22Rv1 (cell line): ENCODE results near the gene ST7L.
"Not testable (repeated sequence)": the region's sequence is repeated elsewhere in the genome, so short reads cannot be mapped to it uniquely, and the experiment has no call there.

Experiments used
- H3K27ac ChIP-seq: fragments of 450-650 bp; 2 replicates; pipeline ENCODE4 v1.5.1; 2017
- ZFX ChIP-seq: fragments of 450-650 bp; IDR thresholded peaks from 2 replicates; pipeline ENCODE4 v1.6.1; 2017; ENCODE audit warnings: antibody characterized with exemption, borderline replicate concordance
- TF ChIP-seq, protein P1 (sequence below): fragments of 450-650 bp; IDR thresholded peaks from 2 replicates; pipeline ENCODE4 v1.5.1; 2017; ENCODE audit warnings: mild to moderate bottlenecking

The ST7L gene

DNA sequence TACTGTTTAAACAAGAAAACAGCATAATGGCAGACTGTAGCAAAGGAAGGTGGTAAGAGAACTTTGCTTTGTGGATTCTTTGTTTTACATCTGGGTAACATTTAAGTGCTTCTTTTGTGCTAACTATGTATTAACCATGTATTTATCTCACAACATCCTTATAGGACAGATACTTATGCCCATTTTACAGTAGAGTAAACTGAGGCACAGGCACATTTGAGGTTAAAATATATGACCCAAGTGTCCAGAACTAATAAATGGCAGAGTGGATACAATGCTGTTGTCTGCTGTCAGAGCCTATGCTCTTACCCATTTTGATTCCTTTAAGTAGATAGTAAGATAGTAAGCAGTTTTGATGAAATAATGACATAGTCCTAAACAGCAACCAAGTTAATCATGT lies 7.9 kb upstream of the ST7L start:
- no peak overlapping the region for H3K27ac ChIP-seq
- TF ChIP-seq ZFX = no peak
- TF ChIP-seq, protein P1, sequence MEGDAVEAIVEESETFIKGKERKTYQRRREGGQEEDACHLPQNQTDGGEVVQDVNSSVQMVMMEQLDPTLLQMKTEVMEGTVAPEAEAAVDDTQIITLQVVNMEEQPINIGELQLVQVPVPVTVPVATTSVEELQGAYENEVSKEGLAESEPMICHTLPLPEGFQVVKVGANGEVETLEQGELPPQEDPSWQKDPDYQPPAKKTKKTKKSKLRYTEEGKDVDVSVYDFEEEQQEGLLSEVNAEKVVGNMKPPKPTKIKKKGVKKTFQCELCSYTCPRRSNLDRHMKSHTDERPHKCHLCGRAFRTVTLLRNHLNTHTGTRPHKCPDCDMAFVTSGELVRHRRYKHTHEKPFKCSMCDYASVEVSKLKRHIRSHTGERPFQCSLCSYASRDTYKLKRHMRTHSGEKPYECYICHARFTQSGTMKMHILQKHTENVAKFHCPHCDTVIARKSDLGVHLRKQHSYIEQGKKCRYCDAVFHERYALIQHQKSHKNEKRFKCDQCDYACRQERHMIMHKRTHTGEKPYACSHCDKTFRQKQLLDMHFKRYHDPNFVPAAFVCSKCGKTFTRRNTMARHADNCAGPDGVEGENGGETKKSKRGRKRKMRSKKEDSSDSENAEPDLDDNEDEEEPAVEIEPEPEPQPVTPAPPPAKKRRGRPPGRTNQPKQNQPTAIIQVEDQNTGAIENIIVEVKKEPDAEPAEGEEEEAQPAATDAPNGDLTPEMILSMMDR = no peak

DNA sequence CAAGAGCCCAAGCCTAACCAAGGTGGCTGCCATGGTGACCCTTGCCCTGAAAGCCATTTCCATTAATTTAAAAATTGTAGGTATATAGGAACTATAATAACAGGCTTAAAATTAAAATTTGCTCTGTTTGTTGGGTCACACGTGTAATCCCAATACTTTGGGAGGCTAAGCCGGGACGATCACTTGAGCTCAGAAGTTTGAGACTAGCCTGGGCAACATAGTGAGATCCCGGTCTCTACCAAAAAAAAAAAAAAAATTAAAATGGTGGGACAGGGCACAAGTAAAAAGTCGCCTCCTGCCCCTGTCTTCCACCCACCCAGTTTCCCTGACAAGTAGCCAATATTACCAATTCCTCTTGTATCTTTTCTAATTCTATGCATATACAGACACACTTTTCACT lies 7.3 kb upstream of the ST7L start:
- TF ChIP-seq, protein P1 = no peak
- no peak for TF ChIP-seq ZFX
- H3K27ac ChIP-seq = no peak overlapping the region

DNA sequence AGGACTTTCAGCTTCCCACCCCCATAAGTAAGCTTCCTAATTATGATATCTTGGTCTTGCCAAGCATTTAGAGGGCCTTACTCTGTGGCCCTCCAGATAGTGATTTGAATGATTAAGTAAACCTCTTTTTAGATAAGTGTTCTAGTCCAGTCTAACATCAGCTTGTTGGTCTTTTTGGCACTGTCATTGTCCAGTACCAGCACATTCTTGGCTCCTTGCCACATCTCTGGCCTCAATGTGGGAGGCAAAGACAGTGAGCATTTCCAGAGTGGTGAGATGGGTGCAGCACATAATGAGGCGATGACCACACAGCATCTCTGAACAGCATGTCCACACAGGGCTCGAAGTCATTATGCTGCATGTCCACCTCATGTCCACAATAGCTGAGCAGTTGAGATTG lies 6.8 kb upstream of the ST7L start:
- H3K27ac ChIP-seq = no peak overlapping the region
- TF ChIP-seq ZFX = no peak
- TF ChIP-seq, protein P1 = no peak

DNA sequence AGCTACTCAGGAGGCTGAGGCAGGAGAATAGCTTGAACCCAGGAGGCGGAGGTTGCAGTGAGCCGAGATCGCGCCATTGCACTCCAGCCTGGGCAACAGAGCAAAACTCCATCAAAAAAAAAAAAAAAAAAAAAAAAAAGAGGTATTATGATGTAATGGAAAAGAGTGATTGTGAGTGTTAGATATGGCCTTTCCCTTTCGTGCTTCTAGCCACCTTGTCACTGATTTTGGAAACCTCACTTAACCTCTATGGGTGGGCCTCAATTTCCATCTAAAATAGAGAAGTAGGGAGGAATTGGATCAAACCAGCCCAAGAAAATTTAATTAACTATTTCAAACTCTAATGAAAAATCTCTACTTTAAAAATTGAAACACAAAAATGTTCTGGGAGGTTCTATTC lies 5.6 kb upstream of the ST7L start:
- H3K27ac ChIP-seq = not testable (repeated sequence)

DNA sequence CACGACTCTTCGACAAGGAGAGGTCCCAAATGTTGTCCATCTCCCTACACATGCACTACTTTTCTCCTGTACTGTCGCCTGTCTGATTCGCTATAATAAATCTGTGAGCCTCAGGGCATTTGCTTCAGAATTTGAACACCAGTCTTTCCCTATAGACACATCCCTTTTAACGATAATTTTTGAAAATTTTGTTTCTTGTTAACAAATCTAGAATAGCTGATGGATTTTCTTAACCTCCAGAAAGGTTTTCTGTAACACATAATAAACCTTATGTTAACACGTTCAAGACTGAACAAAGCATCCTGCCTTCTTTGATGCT lies 1.4 kb upstream of the ST7L start:
- H3K27ac ChIP-seq = peak overlapping the region; percentile 95

DNA sequence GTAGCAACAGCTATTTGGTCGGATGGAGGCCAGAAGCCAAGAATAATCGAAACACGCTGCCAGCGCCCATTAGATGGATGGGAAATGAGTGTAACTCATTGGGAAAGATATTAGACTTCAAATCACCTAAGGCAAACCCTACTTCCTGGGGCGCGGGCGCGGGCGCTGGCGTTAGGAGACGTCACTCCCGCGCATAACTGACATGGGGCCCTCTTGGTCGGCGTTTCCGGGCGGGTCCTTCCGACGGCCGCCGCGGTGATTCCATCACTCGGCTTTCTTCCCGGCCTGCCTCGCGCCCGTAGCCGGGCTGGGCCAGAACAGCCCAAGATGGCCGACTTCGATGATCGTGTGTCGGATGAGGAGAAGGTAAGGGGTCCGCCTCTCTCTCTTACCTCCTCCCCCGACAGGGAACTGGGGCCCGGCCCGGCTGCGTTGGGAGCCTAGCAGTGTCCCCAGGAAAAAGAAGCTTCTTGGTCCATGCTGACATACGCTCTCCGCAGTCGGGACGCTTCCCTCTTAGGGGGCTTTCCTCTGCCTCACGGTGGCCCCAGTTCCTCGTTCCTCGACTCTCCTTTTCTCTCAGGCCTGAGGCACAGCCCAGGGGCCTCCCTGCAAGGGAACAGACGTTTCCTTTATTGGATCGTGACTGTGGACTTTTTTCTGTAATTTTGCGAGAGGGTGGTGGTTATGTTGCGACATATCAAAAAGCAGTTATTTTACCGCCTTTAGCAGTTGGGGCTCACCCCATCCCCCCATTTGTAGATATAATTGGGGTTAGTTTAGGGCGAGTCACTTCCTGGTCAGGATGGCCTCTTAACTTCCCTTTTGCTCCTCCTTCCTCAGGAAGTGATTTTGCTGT lies 806 bp upstream of the ST7L start, which contains the start of gene CAPZA1:
TSS of gene CAPZA1 (plus strand) at position 315 of the 859 bp plus-strand sequence. CDS start at position 328, 13 bp downstream.
- peak within 1 kb of the TSS; percentile 95 for H3K27ac ChIP-seq
- no peak for TF ChIP-seq ZFX
- TF ChIP-seq, protein P1 = no peak

More for the DNA sequence above, 1.4 kb upstream of the ST7L start:
- TF ChIP-seq ZFX = no peak
- TF ChIP-seq, protein P1 = no peak

DNA sequence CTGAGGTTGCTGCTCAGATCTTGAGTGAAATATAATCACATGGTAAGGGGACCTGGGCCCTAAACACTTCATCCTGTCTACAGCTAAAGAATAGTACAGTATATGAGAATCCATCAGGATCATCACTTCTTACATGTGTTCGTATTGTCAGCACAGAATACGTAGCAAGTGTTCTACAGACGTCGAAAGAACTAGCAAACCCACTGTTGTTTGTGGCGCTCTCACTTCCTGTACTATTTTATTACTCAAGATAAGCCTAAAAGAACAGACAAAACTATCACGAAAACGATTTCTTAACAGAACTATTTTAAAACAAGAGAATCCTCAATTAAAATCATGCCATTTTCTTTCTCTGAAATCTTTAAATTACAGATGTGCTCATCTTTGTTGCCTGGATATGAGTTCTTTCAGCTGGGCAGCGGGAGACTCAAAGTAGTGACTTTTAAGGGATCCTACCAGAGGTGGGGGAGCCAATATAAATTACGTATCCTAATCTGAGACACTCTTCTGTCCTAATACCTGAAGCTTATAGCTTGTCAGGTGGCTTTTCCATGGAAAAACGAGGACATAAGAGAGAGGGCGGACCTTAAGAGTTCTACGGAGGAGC lies 724 bp downstream of the ST7L start:
- H3K27ac ChIP-seq = peak overlapping the region; percentile 95
- no peak for TF ChIP-seq ZFX
- TF ChIP-seq, protein P1 = no peak
